IPS-NIHi11 (cell line): ENCODE data around the gene GAS6.

ENCODE experiments used
- DNase-seq: peaks from one replicate; pipeline ENCODE4 v3.0.0; 2012; ENCODE audit warnings: mixed read lengths, low spot score

GAS6 gene

GRCh38 chr13:113819731-113820715, 43.9 kb downstream of the GAS6 start:
- DNase-seq: no peak

- no peak for DNase-seq
Observed at GRCh38 chr13:113819341-113819730, 44.5 kb downstream of the GAS6 start.

DNA sequence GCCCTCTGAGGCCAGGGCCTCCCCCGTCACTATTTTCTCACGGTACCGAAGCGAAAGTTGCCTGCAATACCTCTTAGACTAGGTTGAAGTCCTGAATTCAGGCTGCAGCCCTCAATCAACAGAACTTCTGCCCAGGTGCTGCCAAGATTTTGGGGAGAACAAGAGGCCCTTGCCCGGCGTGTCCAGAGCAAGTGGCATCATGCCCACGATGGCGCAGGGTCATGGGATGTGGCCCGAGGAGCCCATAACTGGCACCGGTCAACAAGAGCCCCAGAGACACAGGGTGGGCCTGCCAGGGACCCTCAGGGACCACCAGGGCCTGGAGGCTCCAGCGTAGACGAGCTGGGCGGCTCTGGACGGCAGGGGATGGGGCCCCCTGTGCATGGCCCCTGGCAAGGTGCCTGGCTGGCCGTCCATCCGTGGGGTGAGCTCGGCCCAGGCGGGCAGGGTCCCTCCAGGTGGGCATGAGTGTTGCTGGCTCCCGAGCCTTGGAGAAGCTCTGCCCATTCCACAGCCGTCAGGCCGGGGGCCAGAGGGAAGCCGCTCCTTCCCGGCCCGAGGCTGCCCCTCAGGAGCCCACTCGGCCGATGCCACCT, 45.1 kb downstream of the GAS6 start:
- no peak for DNase-seq

- DNase-seq: no peak
Observed at GRCh38 chr13:113817860-113818691, 45.8 kb downstream of the GAS6 start.

DNA sequence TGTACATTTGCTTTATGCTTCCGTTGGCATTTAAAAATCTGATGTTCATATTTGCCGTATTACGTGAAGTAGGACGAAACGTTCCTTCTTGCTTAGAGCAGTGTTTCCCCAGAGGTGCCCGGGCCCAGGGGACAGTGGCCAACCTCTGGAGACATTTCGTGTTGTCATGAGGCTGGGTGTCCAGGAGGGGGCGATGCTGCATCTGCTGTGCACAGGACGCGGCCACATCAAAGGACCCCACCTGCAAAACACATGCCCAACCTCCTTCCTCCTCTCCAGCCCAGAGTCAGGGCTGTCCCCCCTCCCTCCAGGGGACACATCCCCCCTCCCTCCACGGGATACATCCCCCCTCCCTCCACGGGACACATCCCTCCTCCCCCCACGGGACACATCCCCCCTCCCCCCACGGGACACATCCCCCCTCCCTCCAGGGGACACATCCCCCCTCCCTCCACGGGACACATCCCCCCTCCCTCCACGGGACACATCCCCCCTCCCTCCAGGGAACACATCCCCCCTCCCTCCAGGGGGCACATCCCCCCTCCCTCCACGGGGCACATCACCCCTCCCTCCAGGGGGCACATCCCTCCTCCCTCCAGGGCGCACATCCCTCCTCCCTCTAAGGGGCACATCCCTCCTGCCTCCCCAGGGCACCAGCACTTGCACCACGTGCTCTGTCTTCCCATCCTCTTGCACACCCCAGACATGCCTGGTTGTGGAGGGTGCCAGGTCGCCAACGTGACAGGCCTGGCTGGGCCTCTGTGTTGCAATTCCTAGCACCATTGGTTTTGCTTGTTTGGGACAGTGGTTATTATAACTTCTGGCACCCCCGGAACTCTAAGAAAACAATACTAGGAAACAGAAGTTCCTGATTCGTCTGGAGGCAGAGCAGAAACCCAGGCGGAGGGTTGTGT, 46.7 kb downstream of the GAS6 start:
- DNase-seq: peak; percentile 92

GRCh38 chr13:113816254-113816929, 47.5 kb downstream of the GAS6 start:
- DNase-seq: no peak

- DNase-seq: no peak
Observed at GRCh38 chr13:113815151-113816058, 48.5 kb downstream of the GAS6 start.

DNA sequence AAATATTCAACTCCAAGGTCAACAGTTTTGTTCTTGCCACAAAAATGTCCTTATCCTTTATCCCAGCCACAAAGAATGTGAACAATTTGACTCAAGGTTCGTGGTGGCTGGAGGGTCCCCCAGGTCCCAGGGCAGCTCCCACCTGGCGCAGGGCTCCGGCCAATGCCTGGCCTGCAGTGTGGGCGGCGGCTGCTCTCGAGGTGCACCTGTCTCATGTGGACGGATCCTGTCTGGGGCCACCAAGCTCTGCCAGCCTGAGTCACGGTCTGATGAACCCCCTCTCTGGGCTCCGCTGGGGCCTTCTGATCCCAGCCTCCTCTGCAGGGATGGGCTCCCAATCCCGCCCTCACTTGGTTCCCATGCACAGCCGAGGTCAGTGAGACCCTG, 49.4 kb downstream of the GAS6 start:
- no peak for DNase-seq

- DNase-seq: no peak
Observed at GRCh38 chr13:113813749-113814434, 50.0 kb downstream of the GAS6 start.

DNA sequence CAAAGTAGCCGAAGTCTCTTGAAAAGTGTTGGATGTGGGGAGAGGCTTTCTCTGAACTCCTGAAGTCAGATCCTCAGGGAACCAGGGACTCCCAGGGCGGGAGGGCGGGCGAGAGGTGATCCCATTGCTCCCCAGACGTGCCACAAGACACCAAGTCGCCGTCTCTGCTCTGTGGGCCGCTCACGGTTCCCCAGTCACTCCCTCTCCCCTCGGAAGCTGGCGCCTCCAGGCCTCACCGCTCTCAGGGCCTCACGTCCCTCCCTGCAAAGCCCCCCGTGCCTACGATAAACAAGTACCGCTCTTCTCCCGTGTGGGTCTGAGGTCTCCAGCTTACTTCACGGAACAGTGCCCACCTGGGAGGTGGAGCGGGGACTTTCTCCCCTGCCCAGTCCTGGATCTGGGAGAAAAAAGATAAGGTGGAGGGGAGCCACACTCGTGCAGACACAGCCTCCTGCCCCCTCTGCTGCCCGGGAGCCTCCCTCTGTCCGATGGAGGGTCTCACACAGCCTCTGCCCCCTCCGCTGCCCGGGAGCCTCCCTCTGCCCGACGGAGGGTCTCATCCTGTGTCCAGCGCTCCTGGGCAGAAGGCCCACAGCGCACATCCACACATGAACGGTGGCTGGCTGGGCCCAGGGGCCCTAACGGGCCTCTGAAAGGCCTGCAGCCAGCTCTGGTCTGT, 50.7 kb downstream of the GAS6 start:
- no peak for DNase-seq

- no peak for DNase-seq
Observed at GRCh38 chr13:113812178-113813040, 51.5 kb downstream of the GAS6 start.

GRCh38 chr13:113811081-113811928, 52.6 kb downstream of the GAS6 start:
- DNase-seq: no peak

DNA sequence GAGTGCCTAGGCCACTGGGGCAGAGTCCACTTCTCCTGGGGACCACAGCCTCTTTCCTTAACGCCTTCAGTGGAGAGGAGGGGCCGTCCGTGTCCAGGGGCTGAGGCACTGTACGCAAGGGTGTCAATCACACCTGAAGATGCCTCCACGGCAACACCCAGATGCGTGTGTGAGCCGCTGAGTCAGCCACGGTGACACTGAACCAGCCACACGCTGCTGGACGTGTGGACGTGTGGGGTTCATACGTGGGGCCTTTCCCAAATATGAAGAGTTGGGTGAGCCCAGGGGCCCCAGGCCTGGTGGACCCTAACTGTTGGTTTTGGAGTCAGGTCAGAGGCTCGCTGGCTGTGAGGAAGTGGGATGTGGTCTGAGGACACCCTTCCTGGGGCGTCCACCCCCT, 53.2 kb downstream of the GAS6 start:
- DNase-seq: no peak

GRCh38 chr13:113809934-113810333, 53.9 kb downstream of the GAS6 start:
- DNase-seq: no peak

- no peak for DNase-seq
Observed at GRCh38 chr13:113808058-113808834, 55.6 kb downstream of the GAS6 start.

DNA sequence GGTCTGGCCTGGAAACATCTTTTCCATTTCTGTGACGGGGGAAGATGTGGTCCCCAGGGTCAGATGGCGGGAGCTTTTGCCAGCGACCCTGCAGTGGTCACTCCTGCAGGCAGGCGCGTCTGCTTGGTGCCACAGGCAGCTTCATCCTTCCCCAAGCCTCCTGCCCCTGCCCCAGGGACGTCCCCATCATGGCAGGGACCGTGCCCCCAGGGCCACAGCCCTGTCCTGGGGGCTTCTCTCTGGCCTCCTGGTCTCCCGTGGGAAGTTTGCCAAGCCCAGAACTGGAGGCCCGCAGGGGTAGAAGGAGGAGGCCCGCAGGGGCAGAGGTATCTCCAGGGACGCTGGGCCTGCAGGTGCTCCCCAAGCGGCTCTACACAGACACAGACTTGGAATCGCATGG, 57.4 kb downstream of the GAS6 start:
- no peak for DNase-seq
